ENCODE results near the gene CELSR2.

CELSR2 gene

DNA sequence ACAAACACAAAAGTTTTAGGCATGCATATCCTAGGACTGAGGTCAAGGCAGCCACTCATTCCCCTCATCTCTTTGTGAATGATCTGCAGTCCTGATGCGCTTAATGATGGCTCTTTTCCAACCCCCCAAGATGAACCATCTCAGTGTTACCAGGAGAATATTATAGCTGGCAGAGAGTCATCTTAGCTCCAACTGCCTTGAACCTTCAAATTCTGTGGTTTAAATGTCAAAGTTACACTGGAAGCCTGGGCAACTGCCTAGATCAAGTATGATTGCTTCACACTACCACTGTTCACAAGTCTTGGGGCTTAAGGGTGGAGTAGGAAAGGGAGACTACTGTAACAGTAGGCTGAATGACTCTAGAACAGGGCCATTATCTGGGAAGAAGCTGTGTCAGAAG lies 65.5 kb downstream of the CELSR2 start:
- Histone ChIP-seq H3K9me3 (ENCODE audit: control insufficient read depth, low read length) (no peaks in the 10 kb centered on the region), H3K4me1 (ENCODE audit: control insufficient read depth, insufficient read depth, low read length, poor library complexity, severe bottlenecking) (peaks cover 5% of the 10 kb centered on the region), H3K36me3 (ENCODE audit: control insufficient read depth, insufficient read depth, low read length) (peaks cover 28% of the 10 kb centered on the region), H3K27ac (ENCODE audit: low read depth, low read length, severe bottlenecking) (no peak overlapping the region), H3K4me3 (ENCODE audit: extremely low read depth, insufficient read depth, low read length, poor library complexity, severe bottlenecking) (no peak overlapping the region)
- WGBS, 2 experiments (ENCODE audit: insufficient coverage in 2 of 2), result 100% methylated on average over 1 of the region's 1 CpG; no CpG with 5 or more reads in 1 of the 2 experiments

DNA sequence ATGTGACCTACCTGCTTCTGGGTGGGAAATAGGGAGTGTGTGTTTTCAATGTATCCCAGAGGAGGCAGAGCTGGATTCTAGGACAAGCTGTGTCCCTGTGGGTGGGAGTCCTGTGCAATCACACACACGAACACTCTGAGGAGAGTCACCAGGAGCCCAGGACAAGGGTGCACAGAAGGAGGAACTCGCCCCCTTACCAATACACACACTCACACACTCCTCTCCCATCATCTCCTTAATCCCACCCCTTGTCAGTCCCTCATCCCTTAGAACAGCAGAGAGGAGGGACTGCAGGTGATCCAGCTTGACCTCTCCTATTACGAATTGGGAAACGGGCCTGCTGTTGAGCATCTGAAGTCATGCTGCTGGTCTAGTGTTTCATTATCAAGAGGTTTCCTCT lies 65.9 kb downstream of the CELSR2 start:
- Histone ChIP-seq H3K9me3 (ENCODE audit: control insufficient read depth, low read length) (no peaks in the 10 kb centered on the region), H3K36me3 (ENCODE audit: control insufficient read depth, insufficient read depth, low read length) (peaks cover 28% of the 10 kb centered on the region), H3K4me3 (ENCODE audit: extremely low read depth, insufficient read depth, low read length, poor library complexity, severe bottlenecking) (no peak overlapping the region), H3K27ac (ENCODE audit: low read depth, low read length, severe bottlenecking) (no peak overlapping the region), H3K4me1 (ENCODE audit: control insufficient read depth, insufficient read depth, low read length, poor library complexity, severe bottlenecking) (peaks cover 5% of the 10 kb centered on the region)
- 91 to 93% methylated on average over 3 to 4 of the region's 4 CpGs for WGBS, 2 experiments (ENCODE audit: insufficient coverage in 2 of 2)

DNA sequence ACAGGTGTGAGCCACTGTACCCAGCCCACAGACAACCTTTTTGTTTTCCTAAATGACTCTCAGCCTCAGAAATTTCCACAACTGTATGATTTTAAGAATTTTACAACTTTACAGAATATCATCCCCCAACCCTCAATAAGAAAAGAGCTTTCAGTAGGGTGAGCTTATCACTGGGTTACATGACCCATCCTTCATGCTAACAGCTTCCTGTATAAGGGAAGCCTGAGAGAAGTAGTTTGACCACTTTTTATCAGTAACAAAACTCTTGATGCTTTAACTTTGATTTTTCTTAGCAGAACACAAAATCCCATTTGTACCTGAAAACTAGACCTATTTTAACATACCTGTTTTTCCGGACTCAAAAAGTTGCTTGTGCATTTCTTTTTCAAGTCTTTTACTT lies 67.2 kb downstream of the CELSR2 start:
- H3K27ac ChIP-seq (ENCODE audit: low read depth, low read length, severe bottlenecking), result no peak overlapping the region
- peaks cover 5% of the 10 kb centered on the region for H3K4me1 ChIP-seq (ENCODE audit: control insufficient read depth, insufficient read depth, low read length, poor library complexity, severe bottlenecking)
- peaks cover 28% of the 10 kb centered on the region for H3K36me3 ChIP-seq (ENCODE audit: control insufficient read depth, insufficient read depth, low read length)
- WGBS, 2 experiments (ENCODE audit: insufficient coverage in 2 of 2), result 86 to 100% methylated on average over 1 of the region's 1 CpG
- H3K9me3 ChIP-seq (ENCODE audit: control insufficient read depth, low read length), result no peaks in the 10 kb centered on the region
- H3K4me3 ChIP-seq (ENCODE audit: extremely low read depth, insufficient read depth, low read length, poor library complexity, severe bottlenecking), result no peak overlapping the region

DNA sequence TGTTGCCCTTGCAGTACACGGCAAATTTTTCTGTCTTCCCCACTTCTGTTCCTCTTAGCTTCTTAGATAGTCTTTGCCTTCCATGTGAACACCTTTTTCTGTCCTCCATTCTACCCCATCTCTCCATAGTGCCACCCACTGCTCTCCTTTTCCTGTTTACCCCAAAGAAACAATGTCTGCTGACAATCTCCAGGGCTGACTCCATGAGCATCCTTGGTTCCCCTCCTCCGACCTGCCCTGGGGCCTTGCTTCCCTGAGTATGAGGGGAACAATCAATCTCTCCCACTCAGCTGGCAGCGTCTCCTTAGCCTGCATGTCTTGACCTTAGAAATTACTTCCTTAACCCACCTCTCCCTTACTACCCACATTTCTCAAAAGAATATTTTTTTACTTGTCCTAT lies 69.8 kb downstream of the CELSR2 start:
- H3K4me1 ChIP-seq (ENCODE audit: control insufficient read depth, insufficient read depth, low read length, poor library complexity, severe bottlenecking), result peaks cover 5% of the 10 kb centered on the region
- no peak overlapping the region for H3K27ac ChIP-seq (ENCODE audit: low read depth, low read length, severe bottlenecking)
- 64 to 71% methylated on average over 3 of the region's 3 CpGs for WGBS, 2 experiments (ENCODE audit: insufficient coverage in 2 of 2)
- no peaks in the 10 kb centered on the region for H3K9me3 ChIP-seq (ENCODE audit: control insufficient read depth, low read length)
- no peak overlapping the region for H3K4me3 ChIP-seq (ENCODE audit: extremely low read depth, insufficient read depth, low read length, poor library complexity, severe bottlenecking)
- peaks cover 24% of the 10 kb centered on the region for H3K36me3 ChIP-seq (ENCODE audit: control insufficient read depth, insufficient read depth, low read length)

DNA sequence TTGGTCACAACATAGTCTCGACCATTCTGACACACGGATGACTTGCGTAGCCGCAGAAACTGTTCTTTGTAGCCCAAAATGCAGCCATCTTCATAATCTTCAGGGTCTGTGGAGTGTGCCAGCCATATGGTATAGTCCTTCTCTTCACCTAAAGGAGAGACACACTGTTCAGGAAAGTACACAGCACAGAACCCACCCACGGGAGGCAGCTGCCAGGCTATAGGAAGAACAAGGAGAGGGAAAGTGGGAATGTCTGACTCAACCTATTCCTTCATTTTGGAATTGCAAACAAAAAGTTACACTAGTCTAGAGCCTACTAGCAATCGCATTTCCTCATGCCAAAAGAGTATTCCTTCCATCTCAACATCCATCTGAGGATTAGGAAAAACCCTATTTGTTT lies 73.6 kb downstream of the CELSR2 start:
- no peak overlapping the region for H3K27ac ChIP-seq (ENCODE audit: low read depth, low read length, severe bottlenecking)
- H3K9me3 ChIP-seq (ENCODE audit: control insufficient read depth, low read length), result no peaks in the 10 kb centered on the region
- H3K4me1 ChIP-seq (ENCODE audit: control insufficient read depth, insufficient read depth, low read length, poor library complexity, severe bottlenecking), result peaks cover 3% of the 10 kb centered on the region
- no peak overlapping the region for H3K4me3 ChIP-seq (ENCODE audit: extremely low read depth, insufficient read depth, low read length, poor library complexity, severe bottlenecking)
- peaks cover 23% of the 10 kb centered on the region for H3K36me3 ChIP-seq (ENCODE audit: control insufficient read depth, insufficient read depth, low read length)
- WGBS, 2 experiments (ENCODE audit: insufficient coverage in 2 of 2), result 95 to 97% methylated on average over 4 of the region's 6 CpGs

Data from mesodermal cell (in vitro differentiated cells).